GM18909 (cell line): ENCODE results near the gene AKR1C8.
"Not testable (repeated sequence)": the region's sequence is repeated elsewhere in the genome, so short reads cannot be mapped to it uniquely, and the experiment has no call there.

Experiments
- ATAC-seq: cut with Tn5 transposase; IDR thresholded peaks from one replicate; pipeline ENCODE4 v1.9.1; 2021; ENCODE audit warnings: mild to moderate bottlenecking; ENCODE audit not compliant: unreplicated experiment, poor library complexity

Gene AKR1C8

GRCh38 chr10:5175581-5175980 is 9.4 kb downstream of the AKR1C8 start:
- not testable (repeated sequence) for ATAC-seq

- ATAC-seq, result no peak
Measured at GRCh38 chr10:5168897-5169420, 16.0 kb downstream of the AKR1C8 start.

- ATAC-seq, result no peak
Measured at GRCh38 chr10:5165738-5166137, 19.2 kb downstream of the AKR1C8 start.

GRCh38 chr10:5163487-5163886 is 21.5 kb downstream of the AKR1C8 start:
- ATAC-seq, result no peak

- ATAC-seq, result no peak
Measured at GRCh38 chr10:5159126-5159525, 25.8 kb downstream of the AKR1C8 start.

- ATAC-seq, result no peak
Measured at GRCh38 chr10:5157501-5157900, 27.4 kb downstream of the AKR1C8 start.

- no peak for ATAC-seq
Measured at GRCh38 chr10:5155951-5156350, 29.0 kb downstream of the AKR1C8 start.

GRCh38 chr10:5151076-5151475 is 33.9 kb downstream of the AKR1C8 start:
- no peak for ATAC-seq

- ATAC-seq, result no peak
Measured at GRCh38 chr10:5148678-5149032, 36.3 kb downstream of the AKR1C8 start.

GRCh38 chr10:5147981-5148677 is 36.8 kb downstream of the AKR1C8 start:
- no peak for ATAC-seq

- ATAC-seq, result no peak
Measured at GRCh38 chr10:5147255-5147980, 37.5 kb downstream of the AKR1C8 start.

GRCh38 chr10:5146920-5147254 is 38.1 kb downstream of the AKR1C8 start:
- ATAC-seq, result no peak

- no peak for ATAC-seq
Measured at GRCh38 chr10:5143137-5143536, 41.8 kb downstream of the AKR1C8 start.

GRCh38 chr10:5142199-5142598 is 42.8 kb downstream of the AKR1C8 start:
- ATAC-seq, result no peak

GRCh38 chr10:5137699-5138098 is 47.3 kb downstream of the AKR1C8 start:
- not testable (repeated sequence) for ATAC-seq

- no peak for ATAC-seq
Measured at GRCh38 chr10:5136468-5137087, 48.4 kb downstream of the AKR1C8 start.

GRCh38 chr10:5135581-5135980 is 49.4 kb downstream of the AKR1C8 start:
- no peak for ATAC-seq

GRCh38 chr10:5125315-5126044 is 59.5 kb downstream of the AKR1C8 start:
- no peak for ATAC-seq

- no peak for ATAC-seq
Measured at GRCh38 chr10:5123886-5124285, 61.1 kb downstream of the AKR1C8 start.

- ATAC-seq, result not testable (repeated sequence)
Measured at GRCh38 chr10:5119997-5120396, 65.0 kb downstream of the AKR1C8 start.

GRCh38 chr10:5117026-5117425 is 67.9 kb downstream of the AKR1C8 start:
- ATAC-seq, result no peak
